Ascending aorta (tissue), 2 donors: ENCODE measurements around the gene SLC2A13. TPM values are rescaled to one million over a fixed set of nuclear protein-coding genes. Genes with fewer than 3 reads are reported as not detected.
"Not testable (repeated sequence)": the region's sequence is repeated elsewhere in the genome, so short reads cannot be mapped to it uniquely, and the experiment has no call there.

ENCODE experiments used
- DNase-seq, 2 donors: peaks; one replicate each; pipeline ENCODE4 v3.0.0-alpha.2; 2019; ENCODE audit warnings: low spot score in 2 of 2
- H3K27ac ChIP-seq, 2 donors: fragments of 200-600 bp; sonication (generic); one replicate each; pipeline ENCODE4 v1.5.1; 2016 to 2017; ENCODE audit warnings: mild to moderate bottlenecking in 1 of 2
- H3K27me3 ChIP-seq: fragments of 200-600 bp; sonication (generic); one replicate; pipeline ENCODE4 v1.5.1; 2017
- H3K36me3 ChIP-seq, 2 donors: fragments of 200-600 bp; sonication (generic); one replicate each; pipeline ENCODE4 v1.5.1; 2016
- H3K4me1 ChIP-seq, 2 donors: fragments of 200-600 bp; sonication (generic); one replicate each; pipeline ENCODE4 v1.5.1; 2016 to 2017; ENCODE audit warnings: mild to moderate bottlenecking in 1 of 2
- H3K4me3 ChIP-seq, 2 donors: fragments of 200-600 bp; sonication (generic); one replicate each; pipeline ENCODE4 v1.5.1; 2016 to 2017; ENCODE audit warnings: mild to moderate bottlenecking in 1 of 2
- H3K9me3 ChIP-seq, 2 donors: fragments of 200-600 bp; sonication (generic); one replicate each; pipeline ENCODE4 v1.5.1; 2016
- intact Hi-C: fragments of 100-400 bp; cut with DNase I; formaldehyde crosslinking; loops from one replicate; pipeline ENCODE4 v1.15.1; 2023
- total RNA-seq: library from RNA; depleted of rRNA; stranded (reverse); fragments of >200 nt; gene quantifications from one replicate; pipeline ENCODE4 v1.1.0, GENCODE V29; 2016
- TF ChIP-seq, protein P1 (sequence below), 3 experiments: fragments of 200-600 bp in 2 of 3; fragments of 450-650 bp in 1 of 3; sonication (generic) in 2 of 3; IDR thresholded peaks; one replicate each; pipeline ENCODE4 v1.5.1; 2016 to 2019; ENCODE audit warnings: antibody characterized with exemption in 3 of 3, mild to moderate bottlenecking in 1 of 3, moderate library complexity in 1 of 3

SLC2A13 gene
- total RNA-seq, 1 donor from 2014 or later: 23.5 TPM

GRCh38 chr12:39792938-39793337, 312.9 kb downstream of the SLC2A13 start:
- Histone ChIP-seq H3K27me3 (no peaks in the 10 kb centered on the region), H3K4me3 (no peak overlapping the region), H3K4me1 (no peaks in the 10 kb centered on the region), H3K36me3 (no peaks in the 10 kb centered on the region), H3K9me3 (no peaks in the 10 kb centered on the region), H3K27ac (no peak overlapping the region)
- TF ChIP-seq, protein P1, sequence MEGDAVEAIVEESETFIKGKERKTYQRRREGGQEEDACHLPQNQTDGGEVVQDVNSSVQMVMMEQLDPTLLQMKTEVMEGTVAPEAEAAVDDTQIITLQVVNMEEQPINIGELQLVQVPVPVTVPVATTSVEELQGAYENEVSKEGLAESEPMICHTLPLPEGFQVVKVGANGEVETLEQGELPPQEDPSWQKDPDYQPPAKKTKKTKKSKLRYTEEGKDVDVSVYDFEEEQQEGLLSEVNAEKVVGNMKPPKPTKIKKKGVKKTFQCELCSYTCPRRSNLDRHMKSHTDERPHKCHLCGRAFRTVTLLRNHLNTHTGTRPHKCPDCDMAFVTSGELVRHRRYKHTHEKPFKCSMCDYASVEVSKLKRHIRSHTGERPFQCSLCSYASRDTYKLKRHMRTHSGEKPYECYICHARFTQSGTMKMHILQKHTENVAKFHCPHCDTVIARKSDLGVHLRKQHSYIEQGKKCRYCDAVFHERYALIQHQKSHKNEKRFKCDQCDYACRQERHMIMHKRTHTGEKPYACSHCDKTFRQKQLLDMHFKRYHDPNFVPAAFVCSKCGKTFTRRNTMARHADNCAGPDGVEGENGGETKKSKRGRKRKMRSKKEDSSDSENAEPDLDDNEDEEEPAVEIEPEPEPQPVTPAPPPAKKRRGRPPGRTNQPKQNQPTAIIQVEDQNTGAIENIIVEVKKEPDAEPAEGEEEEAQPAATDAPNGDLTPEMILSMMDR (IDR thresholded peaks at IDR 0.05): no peak
- intact Hi-C loops: no loop called here
- DNase-seq: no peak

- H3K9me3 ChIP-seq: no peaks in the 10 kb centered on the region
- DNase-seq: no peak
- no peaks in the 10 kb centered on the region for H3K4me1 ChIP-seq
- H3K4me3 ChIP-seq: no peak overlapping the region
- H3K36me3 ChIP-seq: no peaks in the 10 kb centered on the region
- H3K27me3 ChIP-seq: no peaks in the 10 kb centered on the region
- TF ChIP-seq, protein P1 (IDR thresholded peaks at IDR 0.05): no peak
- intact Hi-C loops: no loop called here
- no peak overlapping the region for H3K27ac ChIP-seq
Observed at GRCh38 chr12:39788239-39788638, 317.6 kb downstream of the SLC2A13 start.

DNA sequence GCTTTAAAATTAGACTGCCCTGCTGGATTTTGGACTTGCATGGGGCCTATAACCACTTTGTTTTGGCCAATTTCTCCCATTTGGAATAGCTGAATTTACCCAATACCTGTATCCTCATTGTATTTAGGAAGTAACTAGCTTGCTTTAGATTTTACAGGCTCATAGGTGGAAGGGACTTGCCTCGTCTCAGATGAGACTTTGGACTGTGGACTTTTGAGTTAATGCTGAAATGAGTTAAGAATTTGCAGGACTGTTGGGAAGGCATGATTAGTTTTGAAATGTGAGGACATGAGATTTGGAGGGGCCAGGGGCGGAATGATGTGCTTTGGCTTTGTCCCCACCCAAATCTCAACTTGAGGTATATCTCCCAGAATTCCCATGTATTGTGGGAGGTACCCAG, 320.1 kb downstream of the SLC2A13 start:
- H3K27ac ChIP-seq, H3K9me3 ChIP-seq, H3K4me1 ChIP-seq, DNase-seq, H3K27me3 ChIP-seq, intact Hi-C loops, H3K4me3 ChIP-seq, H3K36me3 ChIP-seq: not testable (repeated sequence)

GRCh38 chr12:39782026-39782545, 323.8 kb downstream of the SLC2A13 start:
- Histone ChIP-seq H3K4me1 (no peaks in the 10 kb centered on the region), H3K36me3 (no peaks in the 10 kb centered on the region), H3K4me3 (no peak overlapping the region), H3K27ac (no peak overlapping the region), H3K9me3 (no peaks in the 10 kb centered on the region), H3K27me3 (no peaks in the 10 kb centered on the region)
- TF ChIP-seq, protein P1 (IDR thresholded peaks at IDR 0.05): no peak
- DNase-seq: no peak
- intact Hi-C loops: no loop called here

DNA sequence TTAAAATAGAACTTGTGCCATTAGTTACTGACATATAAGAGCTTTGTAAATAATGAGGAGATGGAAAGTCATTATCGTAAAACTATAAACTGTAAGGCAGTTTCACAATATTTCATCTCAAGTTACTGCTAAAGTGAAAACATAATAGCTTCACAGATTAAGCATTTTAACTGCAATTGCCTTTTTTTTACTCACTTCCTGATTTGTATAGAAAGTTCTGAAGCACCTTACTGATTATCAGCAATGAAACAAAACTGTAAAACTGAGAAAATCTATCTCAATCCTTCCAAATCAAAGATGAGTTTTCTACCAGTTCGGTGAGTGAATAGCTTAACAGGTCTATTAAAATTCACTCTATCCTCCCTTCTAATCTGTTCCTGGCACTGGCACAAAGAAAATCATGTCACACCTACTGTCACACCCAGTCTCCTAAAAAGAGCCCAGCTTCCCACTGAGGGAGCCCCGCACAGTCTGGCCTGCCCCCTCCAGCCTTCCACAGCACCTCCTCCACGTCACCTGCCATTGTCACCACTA, 324.9 kb downstream of the SLC2A13 start:
- intact Hi-C loops: no loop called here
- Histone ChIP-seq H3K27me3 (no peaks in the 10 kb centered on the region), H3K9me3 (no peaks in the 10 kb centered on the region), H3K4me1 (no peaks in the 10 kb centered on the region), H3K4me3 (no peak overlapping the region), H3K36me3 (no peaks in the 10 kb centered on the region), H3K27ac (no peak overlapping the region)
- TF ChIP-seq, protein P1 (IDR thresholded peaks at IDR 0.05): no peak
- DNase-seq: no peak

GRCh38 chr12:39780411-39780912, 325.4 kb downstream of the SLC2A13 start:
- intact Hi-C loops: no loop called here
- no peaks in the 10 kb centered on the region for H3K4me1 ChIP-seq
- DNase-seq: no peak
- no peaks in the 10 kb centered on the region for H3K36me3 ChIP-seq
- H3K27ac ChIP-seq: no peak overlapping the region
- TF ChIP-seq, protein P1 (IDR thresholded peaks at IDR 0.05): no peak
- no peaks in the 10 kb centered on the region for H3K9me3 ChIP-seq
- H3K27me3 ChIP-seq: no peaks in the 10 kb centered on the region
- no peak overlapping the region for H3K4me3 ChIP-seq
